Measurements from ENCODE around the gene DCLK1.

Gene DCLK1

GRCh38 chr13:35945368-35945767 lies 185.8 kb downstream of the DCLK1 start:
- no peak for DNase-seq (ENCODE audit: low spot score)

- no peak for DNase-seq (ENCODE audit: low spot score)
These were observed 189.8 kb downstream of the DCLK1 start for GRCh38 chr13:35941374-35941773.

GRCh38 chr13:35940734-35941133 lies 190.4 kb downstream of the DCLK1 start:
- no peak for DNase-seq (ENCODE audit: low spot score)

DNA sequence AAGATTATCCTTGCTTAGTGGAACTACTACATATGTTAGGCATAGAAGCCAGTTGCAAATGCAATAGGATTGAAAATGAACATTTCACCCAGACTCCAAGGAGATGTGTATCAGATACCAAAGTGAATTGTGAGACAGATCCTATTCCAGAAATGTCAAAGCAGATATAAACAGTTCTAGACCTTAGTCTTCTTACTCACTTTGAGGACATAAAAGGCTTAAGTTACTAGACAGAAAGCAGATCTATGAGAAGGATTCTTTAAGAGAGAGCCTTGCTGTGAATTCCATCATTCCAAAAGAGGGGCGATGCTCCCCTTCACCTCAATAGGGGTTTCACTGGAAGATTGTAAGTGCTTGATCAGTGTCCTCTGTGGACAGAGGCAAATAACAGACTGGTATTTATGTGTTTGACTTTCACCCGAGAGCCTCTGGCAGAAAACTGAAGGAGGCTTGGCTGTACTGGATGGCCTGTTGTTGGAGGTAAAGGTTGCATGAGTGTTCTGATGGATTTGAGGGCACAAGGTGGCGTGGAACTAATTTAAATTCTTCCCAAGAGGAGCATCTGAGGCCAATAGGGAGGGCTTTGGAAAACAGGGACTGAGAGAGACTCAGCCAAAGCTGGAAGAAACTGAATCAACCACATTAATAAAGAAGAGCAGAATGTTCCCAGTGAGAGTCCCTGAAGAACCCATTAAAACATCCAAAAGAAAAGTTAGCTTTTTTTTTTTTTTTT lies 194.8 kb downstream of the DCLK1 start:
- DNase-seq (ENCODE audit: low spot score): no peak

- DNase-seq (ENCODE audit: low spot score): no peak
These were observed 200.2 kb downstream of the DCLK1 start for GRCh38 chr13:35930665-35931631.

DNA sequence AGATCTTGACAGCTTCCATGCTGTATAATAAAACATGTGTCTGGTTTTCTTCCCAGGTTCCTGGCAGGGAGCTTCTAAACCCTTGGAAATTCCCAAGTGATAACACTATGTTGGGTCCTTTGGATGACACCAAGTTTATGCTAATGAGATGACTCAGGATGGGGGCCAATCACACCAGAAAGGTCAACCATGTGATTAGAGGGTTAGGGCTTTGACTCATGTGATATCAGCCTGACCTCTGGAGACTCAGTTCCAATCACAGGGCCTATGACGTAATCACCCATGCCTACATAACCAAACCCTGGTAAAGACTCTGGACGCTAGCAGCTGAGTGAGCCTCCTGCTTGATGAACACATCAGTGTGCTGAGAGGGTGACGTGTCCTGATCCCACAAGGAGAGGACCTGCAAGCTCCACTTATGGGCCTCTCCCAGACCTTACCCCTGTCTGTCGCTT lies 203.6 kb downstream of the DCLK1 start:
- DNase-seq (ENCODE audit: low spot score): no peak

DNA sequence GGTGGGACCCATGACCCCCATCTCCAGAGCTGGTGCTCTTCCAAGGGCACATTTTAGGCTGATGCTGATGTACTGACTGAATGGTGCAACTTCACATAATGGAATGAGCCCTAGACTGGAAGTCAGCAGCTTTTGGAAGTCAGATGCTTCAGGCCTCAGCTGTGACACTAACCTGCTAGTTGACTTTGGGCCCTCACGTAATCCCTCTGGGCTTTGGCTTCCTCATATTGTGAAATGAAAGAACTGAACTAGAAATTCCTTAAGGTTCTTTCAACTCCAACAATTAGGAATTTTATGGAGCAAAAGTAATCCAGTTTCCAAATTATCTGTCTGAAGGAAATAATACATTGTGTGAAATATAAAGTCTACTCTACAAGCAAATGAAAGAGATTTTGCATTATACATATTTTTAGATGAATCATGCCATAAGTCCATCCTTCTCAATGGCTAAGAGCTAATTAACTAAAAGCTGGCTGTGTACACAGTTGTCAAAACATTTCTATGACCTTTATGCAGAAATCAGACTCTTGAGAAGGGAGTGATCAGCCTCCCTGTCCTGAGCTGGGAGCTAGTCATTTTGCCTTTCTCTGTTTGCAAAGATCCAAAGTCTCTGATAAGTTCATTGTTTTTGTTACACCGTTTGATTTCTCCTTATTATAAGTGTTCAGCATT lies 204.2 kb downstream of the DCLK1 start:
- no peak for DNase-seq (ENCODE audit: low spot score)

DNA sequence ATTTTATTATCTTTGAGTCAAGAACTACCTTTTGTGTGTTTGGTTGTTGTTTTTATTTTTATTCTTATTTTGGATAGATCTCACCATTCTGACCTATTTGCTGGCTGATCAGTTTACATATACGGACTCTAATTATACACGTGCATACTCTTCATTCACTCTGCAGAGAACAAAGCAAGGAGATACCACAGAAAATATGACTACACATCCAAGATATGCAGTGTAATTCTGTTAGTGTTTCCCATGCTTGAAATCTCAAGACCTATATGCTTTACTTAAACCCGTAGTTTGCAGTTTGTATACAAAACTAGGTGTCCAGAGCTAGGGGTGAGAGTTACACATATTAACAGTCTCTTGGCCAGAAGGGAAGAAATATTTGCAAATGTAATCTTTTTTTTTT lies 205.5 kb downstream of the DCLK1 start:
- DNase-seq (ENCODE audit: low spot score): no peak

GRCh38 chr13:35923347-35923746 lies 207.8 kb downstream of the DCLK1 start:
- no peak for DNase-seq (ENCODE audit: low spot score)

DNA sequence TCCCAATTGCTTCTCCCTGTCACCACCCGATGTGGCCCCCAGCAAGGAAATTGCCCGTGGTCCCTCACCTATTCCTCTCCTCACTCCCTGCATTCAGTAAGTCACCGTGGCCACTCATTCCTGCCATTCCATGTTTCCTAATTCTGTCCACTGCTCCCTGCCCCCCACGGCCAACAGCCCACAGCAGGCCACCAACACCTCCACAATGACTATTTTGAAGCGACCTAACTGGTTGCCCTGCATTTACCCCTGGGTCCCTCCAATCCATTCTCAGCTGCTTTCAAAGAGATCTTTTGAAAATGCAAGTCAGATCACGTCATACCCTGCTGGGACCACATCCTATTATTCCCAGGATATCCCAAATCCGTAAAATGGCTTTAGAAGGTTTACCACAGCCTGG lies 210.4 kb downstream of the DCLK1 start:
- no peak for DNase-seq (ENCODE audit: low spot score)

DNA sequence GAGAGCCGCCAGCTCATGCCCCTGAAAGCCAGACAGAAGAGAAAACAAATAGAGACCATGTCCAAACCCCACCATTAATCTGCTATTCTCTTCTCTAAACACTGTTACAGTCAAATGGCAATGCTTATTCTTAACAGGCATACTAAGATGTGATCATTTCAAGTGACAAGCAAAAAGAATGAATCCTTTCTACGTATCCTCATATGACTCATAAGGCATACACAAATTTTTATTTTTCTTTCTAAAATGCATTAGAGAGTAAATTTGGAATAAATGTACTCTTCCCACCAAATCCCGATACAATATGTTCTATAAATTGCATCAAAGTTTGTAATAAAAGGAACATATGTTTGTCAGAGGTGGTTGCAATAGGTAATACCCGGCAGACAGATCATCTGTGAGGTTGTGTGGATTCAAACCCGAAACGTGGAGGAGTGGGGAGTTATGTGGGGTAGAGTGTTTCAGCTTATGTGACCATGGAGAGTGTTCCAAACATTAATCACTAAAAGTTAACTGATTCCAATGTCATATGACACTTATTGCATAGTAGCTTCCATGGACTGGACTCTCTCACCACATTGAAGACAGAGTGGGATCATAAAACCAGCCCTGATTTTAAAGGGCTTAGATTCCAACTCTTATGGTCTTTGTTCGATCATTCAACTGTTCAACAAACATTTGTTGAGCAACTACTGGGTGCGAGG lies 213.1 kb downstream of the DCLK1 start:
- no peak for DNase-seq (ENCODE audit: low spot score)

DNA sequence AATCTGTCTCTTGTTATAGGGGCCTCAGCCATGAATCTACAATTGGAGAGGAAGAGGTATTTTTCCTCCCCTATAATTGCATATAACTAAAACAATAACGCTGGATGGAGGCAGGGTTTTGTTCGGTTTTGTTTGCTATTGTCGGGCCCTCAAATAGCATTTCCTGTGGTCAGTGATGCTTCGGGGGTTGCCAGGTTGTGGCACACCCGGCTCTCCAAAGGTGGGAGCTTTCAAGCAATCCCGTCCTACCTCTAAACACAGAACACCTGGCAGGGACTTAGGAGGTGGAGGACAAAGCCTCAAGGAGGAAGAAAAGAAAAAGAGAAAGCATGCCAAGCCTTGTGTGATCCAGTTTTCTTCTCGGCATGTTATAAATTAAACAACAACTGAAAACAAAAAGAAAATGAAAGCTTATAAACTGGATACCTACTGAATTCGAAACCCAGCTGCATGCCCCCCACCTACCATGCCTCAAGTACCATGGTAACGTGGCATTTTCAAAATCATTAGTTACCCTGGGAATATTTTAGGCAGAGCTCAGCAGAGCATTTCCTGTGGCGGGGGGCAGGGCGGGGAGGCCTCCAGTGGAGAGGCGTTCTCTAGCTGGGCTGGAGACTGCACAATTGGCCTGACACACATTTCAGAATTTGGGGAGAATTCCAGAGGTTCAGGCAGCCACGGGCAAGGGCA lies 213.8 kb downstream of the DCLK1 start:
- no peak for DNase-seq (ENCODE audit: low spot score)

DNA sequence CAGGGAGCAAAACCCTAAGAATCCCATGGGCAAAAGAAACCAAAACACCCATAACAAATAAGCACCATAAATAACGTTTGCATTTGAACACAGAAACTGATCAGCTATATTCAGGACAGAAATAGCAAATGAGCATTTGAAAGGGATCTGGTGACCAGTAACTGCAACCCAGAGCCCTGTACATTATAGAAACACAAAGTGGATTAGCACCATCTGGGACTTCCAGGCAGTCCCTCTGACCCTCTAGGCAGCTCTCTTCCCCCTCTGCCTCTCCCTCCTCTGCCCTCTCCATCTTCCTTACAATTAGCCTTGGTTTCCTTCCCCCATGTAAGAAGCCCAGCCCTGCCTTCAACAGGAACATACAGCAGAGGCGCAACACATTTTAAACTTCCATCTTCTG lies 215.0 kb downstream of the DCLK1 start:
- DNase-seq (ENCODE audit: low spot score): no peak

DNA sequence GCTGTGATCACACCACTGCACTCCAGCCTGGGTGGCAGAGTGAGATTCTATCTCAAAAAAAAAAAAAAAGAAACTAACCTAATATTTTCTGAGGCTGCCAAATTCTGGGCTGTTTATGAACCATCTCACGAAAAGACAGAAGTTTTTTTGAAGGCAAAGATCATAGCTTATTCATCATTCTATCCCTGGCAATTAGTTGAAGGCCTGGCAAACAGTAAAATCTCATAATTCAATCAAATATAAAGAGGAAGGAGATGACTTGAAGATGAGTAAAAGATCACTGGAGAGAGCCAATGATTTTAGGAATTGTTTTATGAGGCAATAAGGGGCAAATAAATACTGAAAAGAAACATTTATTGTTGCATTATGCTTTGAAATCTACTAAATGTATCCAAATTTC lies 216.5 kb downstream of the DCLK1 start:
- DNase-seq (ENCODE audit: low spot score): no peak

DNA sequence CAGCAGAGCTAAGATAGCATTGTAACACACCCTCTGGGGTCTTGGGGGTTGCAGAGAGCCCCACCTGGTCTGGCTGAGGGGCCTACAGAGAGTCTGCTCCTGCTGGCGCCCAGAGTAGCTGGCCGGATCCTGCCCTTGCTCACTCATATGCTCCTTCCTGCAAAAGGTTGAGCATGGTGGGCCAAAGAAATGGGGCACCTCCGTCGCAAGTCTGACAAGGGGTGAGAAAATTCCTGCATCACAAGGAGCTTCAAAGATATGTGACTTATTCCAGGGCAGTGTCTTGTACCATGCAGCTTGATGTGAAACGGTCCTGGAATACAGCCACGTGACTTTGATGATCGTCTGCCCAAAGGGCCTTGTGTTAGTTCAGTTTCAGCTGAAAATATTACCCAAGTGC lies 218.3 kb downstream of the DCLK1 start:
- DNase-seq (ENCODE audit: low spot score): no peak

DNA sequence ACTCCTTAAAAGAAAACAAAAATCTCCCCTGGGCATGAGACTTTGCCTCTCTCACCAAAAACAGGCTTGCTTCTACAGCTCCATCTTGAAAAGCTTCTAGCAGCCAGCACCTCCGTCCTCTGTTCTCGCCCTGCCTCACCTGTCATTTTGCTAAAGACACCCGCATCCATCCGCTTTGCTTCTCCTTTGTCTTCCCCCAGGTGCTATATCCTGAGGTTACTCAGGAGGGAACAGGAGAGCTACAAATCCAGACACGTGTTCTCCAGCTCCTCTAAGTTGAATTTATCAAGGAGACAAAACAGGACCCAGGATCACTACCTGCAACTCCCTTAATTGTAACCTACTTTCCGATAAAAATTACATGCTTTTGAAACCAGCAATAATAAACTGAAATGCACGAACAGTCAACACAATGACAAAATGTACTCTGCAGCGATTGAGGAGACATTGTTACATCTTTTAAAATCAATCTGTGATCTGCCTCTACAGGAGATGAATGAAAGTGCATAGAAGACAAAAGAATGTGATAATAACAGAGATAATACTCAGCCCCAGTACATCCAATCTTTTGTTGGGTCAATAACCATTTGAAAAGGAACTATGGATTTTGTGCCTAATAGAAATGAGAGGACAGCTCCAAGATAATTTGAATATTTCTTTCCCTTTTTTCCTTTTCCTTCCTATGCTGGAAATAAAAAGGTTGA lies 221.2 kb downstream of the DCLK1 start:
- no peak for DNase-seq (ENCODE audit: low spot score)

DNA sequence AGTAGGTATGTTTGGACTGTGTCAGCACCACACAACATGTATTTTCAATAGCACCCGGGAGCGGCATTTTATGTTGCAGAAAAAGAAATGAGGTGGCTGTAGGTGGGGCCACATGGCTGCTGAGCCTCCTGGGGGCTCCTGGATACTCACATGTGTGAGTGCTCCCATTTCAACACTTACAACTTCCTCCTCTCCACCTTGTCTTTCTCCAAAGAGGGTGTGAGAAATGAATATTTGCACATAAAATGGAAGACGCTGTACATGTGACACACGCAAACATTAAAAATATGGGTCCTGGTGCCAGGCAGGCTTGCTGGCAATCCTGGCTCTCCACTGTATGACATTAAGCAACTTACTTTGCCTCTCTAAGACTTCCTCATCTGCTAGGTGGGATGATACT lies 222.1 kb downstream of the DCLK1 start:
- no peak for DNase-seq (ENCODE audit: low spot score)

GRCh38 chr13:35908226-35908625 lies 223.0 kb downstream of the DCLK1 start:
- DNase-seq (ENCODE audit: low spot score): no peak

DNA sequence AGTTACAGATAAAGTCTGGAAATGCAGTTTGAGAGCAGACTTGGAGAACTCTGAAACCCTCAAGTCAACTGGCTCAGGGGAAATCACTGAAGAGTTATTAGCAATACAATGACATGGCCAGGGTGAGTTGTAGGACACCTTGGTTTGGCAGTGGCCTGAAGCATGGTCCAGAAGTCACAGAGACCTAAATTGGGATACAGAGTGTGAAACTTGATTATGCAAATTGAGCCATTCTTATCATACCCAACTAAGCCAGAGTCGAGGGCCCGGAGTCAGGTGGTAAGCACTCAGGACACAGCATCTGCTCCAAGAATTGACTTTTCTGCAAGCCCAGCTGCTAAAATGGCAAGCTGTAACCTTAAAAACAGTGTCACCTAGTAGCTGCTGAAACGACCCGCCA lies 224.5 kb downstream of the DCLK1 start:
- DNase-seq (ENCODE audit: low spot score): no peak

GRCh38 chr13:35903075-35903474 lies 228.1 kb downstream of the DCLK1 start:
- no peak for DNase-seq (ENCODE audit: low spot score)

DNA sequence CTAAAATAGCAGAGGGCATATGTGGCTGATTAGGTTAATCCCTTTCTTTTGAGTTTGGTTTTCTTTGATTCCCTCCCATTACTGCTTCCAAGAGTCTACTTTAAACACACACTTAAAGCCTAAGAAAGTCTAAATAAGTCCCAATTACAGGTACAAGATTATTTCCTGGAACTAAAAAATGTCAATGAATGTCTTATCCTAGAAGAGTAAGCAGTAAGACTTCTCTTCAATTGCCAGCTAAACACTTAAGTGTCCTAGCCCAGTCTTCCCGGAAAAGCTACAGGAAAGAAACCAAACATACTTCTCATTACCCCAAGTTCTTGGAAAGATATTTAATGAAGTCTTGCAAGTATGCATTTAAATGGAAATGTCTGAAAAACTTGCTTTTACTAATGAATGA lies 233.1 kb downstream of the DCLK1 start:
- DNase-seq (ENCODE audit: low spot score): no peak

Measured in left forelimb (tissue), 1 donor.